GM19099 (cell line): ENCODE results near the gene SKA2.

Experiments
- POLR2A ChIP-seq: IDR thresholded peaks from 3 replicates; pipeline ENCODE4 v1.6.1; 2011; ENCODE audit warnings: low read depth; ENCODE audit not compliant: insufficient read length; ENCODE audit errors: extremely low read depth

Gene SKA2

DNA sequence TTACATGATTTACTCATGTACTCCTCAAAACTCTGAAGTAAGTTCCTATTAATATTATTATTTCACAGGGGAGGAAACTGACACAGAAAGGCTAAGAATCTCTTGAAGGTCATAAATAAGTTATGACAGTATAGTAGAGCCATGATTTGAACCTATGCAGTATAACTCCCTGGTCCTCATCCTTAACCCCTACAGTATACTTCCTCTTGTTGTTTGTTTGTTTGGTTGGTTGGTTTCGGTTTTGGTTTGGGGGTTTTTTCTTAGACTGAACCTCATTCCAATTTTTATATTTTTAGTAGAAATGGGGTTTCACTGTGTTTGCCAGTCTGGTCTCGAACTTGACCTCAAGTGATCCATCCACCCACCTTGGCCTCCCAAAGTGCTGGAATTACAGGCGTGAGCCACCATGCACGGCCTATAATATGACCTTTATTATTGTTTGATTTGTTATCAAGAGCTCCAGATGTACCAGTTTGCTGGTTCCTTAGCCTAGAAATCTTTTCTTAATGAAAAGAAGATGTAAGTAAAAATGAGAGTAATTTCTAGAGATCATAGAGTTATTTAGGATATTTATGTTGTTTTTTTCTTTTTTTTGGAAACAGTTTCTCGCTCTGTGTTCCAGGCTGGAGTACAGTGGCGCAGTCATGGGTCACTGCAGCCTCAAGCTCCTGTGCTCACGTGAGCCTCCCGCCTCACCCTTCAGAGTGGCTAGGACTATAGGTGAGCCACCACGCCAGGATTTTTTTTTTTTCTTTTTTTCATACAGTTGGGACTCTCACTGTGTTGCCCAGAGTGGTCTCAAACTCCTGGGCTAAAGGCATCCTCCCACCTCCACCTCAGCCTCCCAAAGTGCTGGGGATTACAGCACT is 5.4 kb upstream of the SKA2 start:
- TF ChIP-seq POLR2A: no peak

DNA sequence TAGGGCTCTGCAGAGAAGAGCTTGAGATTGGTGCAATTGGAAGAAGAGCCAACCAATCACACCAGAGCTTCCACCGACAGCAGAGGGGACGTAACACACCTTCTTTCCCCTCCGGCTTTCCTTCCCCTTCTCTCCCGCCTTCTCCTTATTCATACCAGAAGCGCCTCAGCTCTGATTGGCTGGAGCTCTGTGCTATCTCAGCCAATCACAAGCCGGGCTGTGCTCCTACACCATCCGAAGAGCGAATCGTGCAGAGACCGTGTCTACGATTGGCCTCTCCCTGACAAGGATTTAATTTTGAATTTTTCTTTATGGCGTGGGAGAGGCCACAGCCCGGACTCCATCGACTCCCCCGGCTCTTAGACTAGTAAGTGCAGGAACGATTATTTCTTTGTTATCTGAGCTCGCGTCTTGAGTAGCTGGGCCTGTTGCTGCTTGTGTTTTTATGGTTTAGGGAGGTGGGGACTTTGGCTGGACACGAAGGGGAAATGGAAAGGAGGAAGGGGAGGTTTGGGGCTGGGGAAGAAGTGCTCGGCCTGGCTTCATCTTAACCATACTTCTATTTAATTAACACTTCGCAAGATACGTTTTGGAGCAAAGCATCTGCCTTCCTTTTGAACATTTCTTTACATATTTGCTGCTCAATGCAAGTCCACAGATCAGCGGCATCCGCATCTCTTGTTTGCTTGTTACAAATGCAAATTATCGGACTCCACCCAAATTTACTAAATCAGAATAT is 622 bp upstream of the SKA2 start, which contains the start of gene PRR11:
Gene PRR11 (plus strand): TSS at position 308 of the 739 bp plus-strand sequence. CDS start 14,007 bp downstream, outside the sequence.
- TF ChIP-seq POLR2A: peak; percentile 36

DNA sequence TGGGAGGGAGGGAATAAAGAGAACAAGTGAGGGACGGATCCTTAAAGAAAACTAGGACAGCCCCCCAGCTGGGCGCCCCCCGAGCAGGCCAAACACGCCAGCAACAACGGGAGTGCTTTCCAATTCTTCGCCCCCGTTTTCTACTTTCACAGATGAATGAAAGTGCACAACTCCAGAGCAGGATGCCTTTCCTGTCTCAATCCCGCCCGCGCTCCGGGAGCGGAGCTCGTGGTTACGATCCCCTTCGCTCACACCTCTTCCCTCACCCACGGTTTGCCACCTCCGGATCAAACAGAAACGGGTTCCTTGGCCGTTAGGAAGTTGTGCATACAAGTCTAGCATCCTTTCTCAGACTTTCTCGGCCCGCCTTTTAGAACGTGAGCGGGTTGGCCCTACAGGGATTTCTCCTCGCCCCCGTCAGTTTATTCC is 680 bp downstream of the SKA2 start:
- no peak for TF ChIP-seq POLR2A

DNA sequence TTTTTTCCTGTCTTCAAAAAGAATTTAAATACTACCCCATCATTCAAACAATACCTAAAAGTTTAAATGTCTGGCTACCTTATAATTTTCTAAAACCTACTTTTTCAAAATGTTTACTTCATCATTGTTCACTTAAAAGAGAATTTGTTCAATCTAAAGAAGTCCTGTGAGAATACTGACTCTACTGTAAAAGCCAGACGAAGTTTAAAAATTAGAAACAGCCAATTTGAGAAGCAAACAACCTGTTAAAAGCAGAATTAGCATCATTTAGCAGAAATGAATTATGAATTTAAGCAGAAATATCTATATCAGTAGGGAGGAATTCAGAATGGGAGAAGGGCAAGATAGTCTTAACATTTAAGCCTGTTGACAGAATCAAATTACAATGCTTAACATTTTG is 2.1 kb downstream of the SKA2 start:
- TF ChIP-seq POLR2A: no peak

DNA sequence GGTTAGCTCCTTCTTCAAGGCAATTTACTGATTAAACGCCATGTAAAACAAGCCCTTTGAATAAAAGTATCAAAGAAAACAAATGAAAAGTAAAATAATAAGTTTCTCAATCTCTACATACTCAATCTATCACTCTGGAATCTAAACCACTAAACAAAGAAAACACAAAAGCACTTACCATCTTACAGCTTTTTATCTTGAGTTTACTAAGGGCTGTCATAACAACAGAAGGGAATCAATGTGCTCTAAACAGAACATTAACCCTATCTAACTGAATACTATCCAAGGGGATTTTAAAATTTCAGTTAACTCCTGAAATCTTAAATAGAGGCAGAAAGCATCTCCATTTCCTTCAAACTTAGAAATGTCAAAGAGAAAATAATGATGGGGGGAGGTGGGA is 3.4 kb downstream of the SKA2 start:
- no peak for TF ChIP-seq POLR2A

DNA sequence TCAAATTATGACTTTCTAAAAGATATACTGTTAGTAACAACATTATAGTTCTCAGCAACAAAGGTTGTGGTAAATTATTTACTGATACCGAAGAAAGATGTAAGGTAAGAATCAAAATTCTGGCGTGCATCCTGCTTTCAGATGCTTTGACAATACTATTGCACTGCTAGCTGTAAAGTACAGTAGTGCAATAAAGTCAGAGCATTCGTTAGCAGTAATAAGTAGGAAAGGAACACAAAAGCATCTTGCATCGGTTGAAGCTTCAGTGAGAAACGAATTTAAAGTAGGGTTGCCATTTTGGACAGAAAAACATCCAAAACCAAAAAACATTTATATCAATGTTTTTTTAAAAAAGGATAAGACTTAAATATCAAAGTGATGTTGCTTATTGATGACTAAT is 4.0 kb downstream of the SKA2 start:
- TF ChIP-seq POLR2A: no peak

DNA sequence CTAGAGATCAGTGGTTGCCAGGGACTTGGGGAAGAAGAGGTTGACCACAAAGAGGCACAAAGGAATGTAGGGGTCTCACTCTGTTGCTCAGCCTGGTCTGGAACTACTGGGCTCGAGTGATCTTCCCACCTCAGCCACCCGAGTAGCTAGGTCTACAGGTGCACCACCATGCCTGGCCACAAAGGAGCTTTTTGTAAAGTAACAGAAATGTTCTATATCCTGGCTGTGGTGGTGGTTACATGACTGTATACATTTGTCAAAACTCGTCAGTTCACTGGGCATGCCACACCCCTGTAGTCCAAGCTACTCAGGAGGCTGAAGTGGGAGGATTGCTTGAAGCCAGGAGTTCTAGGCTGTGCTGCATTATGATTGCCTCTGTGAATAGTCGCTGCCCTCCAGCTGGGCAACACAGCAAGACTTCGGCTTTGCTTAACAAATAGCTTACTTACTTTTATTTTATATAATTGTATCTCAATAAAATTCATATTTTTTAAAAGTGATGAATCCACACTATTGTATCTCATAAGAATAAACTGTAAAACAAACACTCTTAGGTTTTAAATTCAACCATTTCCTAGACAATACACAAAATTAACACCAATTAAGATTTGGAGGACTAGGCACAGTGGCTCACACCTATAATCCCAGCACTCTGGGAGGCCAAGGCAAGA is 5.0 kb downstream of the SKA2 start:
- TF ChIP-seq POLR2A: no peak

DNA sequence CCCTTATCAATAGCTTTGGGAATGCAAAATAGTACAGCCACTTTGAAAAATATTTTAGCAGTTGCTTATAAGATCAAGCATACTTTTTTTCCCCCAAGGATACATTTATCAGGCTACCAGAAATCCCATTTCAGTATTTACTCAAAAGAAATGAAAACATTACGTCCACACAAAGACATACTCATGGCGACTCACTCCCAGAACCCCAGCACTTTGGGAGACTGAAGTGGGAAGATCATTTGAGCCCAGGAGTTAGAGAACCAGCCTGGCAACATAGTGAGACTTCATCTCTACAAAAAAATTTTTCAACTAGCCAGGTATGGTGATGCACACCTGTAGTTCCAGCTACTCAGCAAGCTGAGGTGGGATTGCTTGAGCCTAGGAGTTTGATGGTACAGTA is 5.9 kb downstream of the SKA2 start:
- no peak for TF ChIP-seq POLR2A

DNA sequence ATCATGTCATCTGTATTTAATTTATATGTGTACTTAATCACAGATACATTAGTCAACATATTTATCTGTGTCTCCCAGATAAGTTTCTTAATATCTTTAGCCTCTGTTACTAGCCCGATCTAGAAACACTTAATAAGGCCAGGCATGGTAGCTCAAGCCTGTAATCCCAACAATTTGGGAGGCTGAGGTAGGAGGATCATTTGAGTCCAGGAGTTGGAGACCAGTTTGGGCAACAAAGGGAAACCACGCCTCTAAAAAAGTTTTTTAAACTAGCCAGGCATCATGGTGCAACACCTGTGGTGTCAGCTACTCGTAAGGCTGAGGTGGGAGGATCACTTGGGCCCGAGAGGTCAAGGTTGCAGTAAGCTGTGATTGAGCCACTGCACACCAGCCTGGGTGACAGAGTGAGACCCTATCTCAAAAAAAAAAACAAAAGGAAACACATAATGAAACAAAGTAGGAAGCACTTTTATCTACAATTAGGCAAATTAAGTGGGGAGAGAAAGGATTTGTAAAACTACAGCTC is 9.4 kb downstream of the SKA2 start:
- no peak for TF ChIP-seq POLR2A

DNA sequence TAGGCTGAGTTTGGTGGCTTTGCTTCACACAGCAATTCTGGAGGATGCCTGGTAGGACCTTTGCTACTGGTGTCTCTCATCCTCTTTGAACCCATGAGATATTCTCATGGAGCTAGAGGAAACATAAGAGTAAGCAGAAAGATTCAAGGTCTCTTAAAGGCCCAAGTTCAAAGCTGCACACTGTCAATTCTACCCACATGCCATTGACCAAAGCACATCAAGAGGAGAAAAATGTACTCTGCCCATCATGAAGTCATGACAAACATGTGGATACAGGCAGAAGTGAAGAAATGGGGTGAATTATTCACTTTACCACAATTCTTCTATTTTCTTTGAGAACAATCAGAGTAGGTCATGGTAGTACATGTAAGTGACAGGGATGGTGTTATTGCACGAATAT is 13.1 kb downstream of the SKA2 start:
- no peak for TF ChIP-seq POLR2A

DNA sequence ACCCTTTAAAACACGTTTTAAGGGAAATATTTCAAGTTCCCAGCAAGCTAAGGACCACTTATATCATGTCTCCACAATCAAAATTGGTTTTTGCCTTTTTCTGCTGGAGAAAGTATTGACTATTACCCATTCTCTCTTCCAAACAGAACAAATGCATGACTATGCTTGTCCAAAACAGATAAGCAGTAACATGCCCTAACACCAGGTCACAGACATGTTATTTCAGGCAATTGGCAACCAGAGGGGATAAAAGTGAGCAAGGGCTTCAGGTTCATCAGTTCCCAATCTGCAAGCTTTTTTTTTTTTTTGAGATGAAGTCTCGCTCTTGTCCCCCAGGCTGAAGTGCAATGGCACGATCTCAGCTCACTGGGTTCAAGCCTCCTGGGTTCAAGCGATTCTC is 15.0 kb downstream of the SKA2 start:
- no peak for TF ChIP-seq POLR2A

DNA sequence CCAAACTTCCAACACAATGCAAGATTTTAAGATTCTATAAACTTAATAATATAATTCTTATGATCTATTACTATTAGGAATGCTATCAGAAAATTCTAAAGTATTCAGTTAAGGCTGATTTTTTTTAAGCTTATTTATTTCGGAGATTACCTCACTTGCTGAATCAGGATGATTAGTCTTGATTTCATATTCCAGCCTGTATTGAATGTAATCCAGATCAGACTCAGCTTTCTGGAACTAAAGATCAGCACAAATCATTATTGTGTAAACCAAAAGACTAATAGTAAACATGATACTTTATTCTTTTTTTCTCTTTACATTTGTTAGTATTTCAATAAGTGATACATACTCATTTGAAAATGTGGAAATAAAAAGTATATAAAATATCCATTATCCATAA is 23.9 kb downstream of the SKA2 start:
- TF ChIP-seq POLR2A: no peak

DNA sequence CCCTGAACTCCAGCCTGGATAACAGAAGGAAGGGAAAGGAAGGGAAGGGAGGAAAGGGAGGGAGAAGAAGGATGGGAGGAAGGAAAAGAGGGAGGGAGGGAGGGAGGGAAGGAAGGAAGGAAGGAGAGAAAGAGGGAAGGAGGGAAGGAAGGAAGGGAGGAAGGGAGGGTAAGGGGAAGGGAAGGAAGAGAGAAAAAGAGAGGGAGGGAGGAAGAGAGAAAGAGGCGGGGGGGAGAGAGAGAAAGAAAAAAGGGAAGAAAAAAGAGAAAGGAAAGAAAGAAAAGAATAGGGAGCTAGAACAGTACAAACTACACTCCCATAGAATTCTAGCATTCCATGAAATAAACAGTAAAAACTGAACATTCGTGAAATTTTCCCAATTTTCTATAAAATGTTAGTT is 25.2 kb downstream of the SKA2 start:
- TF ChIP-seq POLR2A: no peak

DNA sequence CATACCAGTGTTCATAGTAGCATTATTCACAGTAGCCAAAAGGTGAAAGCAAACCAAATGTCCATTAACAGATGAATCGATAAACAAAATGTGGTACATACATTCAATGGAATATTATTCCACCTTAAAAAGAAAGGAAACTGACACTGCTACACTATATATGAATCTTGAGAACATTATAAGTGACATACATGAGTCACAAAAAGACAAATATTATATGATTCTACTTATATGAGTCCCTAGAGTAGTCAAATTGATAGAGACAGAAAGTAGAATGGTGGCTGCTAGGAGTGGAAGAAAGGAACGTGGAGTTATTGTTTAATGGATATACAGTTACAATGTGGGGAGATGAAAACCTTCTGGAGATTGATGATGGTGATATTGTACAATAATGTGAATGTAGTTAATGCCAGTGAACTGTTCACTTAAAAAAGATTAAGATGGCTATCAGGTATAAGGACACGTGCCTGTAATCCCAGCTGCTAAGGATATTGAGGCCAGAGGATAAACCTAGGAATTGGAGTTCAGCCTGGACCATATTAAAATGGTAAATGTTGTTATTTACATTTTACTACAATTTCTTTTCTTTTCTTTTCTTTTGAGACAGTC is 28.1 kb downstream of the SKA2 start:
- no peak for TF ChIP-seq POLR2A

DNA sequence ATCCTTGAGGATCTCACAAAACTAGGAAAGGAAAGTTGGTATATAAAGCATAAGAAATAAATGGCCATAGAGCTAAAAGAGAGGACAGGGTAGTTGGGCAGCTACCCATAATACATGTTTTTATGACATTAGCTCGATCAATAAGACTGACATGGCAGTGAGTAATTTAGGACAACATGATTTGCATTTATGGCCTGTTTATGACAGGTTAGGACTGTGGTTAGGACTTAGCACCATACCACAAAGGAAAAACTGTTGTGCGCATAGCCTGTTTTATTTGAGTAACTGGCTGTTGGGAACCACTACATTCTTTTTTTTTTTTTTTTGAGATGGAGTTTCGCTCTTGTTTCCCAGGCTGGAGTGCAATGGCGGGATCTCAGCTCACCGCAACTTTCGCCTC is 30.3 kb downstream of the SKA2 start:
- no peak for TF ChIP-seq POLR2A

DNA sequence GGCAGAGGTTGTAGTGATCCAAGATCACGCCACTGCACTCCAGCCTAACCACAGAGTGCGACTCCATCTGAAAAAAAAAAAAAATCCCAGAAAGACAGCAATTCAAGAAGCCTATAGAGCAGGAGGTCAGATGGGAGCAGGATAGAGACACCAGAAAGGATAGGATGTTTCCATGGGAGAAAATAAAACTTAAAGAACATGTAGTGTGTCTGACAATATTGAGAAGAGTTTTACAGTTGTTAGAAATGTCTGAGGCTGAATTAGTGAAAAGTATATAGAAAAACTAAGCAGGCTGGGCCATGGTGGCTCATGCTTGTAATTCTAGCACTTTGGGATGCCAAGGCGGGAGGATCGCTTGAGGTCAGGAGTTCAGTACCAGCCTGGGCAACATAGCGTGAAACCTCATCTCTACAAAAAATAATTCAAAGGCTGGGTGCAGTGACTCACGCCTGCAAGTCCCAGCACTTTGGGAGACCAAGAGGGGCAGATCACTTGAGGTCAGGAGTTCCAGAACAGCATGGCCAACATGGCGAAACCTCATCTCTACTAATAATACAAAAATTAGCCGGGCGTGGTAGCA is 33.0 kb downstream of the SKA2 start:
- TF ChIP-seq POLR2A: no peak
